NOMO-1 treated with dmso at 0.1 percent for 144 hours (cell line): ENCODE measurements around the gene HAUS8.
"Not testable (repeated sequence)": the region's sequence is repeated elsewhere in the genome, so short reads cannot be mapped to it uniquely, and the experiment has no call there.

Experiments
- DNase-seq: peaks from one replicate; lab custom pipeline; 2025; ENCODE audit not compliant: unreplicated experiment; lab: John Stamatoyannopoulos, UW

HAUS8 gene

DNA sequence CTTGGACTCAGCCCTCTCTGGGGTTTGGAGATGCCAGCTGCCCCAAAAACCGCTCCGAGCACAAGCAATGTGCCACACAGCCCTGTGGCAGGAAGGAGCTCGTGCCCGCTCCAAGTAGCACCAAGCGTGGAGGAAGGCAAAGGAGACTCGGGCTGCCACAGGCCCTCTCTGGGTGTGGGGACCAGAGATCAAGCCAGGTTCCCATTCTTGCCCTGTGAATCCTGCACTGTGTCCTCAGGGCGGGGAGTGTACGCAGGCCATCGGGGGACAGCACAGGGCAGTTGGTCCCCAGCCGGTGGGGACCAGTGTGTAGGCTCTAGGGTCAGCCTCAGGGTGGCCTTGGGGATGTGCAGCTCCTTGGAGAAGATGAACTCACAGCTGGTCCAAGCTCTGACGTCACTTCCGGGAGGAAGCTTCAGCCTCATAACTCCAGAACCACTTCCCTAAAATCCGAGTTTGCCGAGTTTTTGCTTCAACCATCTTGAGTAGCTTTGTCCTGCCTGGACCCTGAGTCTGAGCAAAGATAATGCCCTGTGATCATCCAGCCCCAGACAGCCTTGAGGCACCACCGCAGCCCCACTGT lies 39.3 kb downstream of the HAUS8 start:
- peak; percentile 56 for DNase-seq

- DNase-seq: no peak
Measured at GRCh38 chr19:17031741-17032140, 43.5 kb downstream of the HAUS8 start.

- no peak for DNase-seq
Measured at GRCh38 chr19:17027535-17027975, 47.7 kb downstream of the HAUS8 start.

- DNase-seq: no peak
Measured at GRCh38 chr19:17026706-17027534, 48.3 kb downstream of the HAUS8 start, which contains the start of gene CPAMD8. CPAMD8 (minus strand) TSS chr19:17026810; CDS start chr19:17026642, 168 bp downstream.

- DNase-seq: peak; percentile 53
Measured at GRCh38 chr19:17025991-17026658, 49.1 kb downstream of the HAUS8 start.

DNA sequence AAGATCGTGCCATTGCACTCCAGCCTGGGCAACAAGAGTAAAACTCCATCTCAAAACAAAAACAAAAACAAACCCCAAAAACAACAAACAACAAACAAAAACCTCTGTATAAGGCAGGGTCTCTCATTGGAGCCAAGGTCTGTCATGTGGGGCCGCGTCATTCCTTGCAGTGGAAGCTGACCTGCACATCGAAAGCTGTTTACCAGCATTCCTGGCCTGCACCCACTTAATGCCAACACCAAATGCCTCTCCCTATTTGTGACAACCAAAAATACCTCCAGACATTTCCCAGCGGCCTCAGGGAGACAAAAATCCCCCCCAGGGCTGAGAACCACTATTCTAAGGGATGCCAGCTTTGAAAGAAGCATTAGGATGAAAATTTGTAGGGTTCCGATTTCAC lies 49.9 kb downstream of the HAUS8 start:
- DNase-seq: no peak

GRCh38 chr19:17024941-17025340 lies 50.3 kb downstream of the HAUS8 start:
- DNase-seq: not testable (repeated sequence)

DNA sequence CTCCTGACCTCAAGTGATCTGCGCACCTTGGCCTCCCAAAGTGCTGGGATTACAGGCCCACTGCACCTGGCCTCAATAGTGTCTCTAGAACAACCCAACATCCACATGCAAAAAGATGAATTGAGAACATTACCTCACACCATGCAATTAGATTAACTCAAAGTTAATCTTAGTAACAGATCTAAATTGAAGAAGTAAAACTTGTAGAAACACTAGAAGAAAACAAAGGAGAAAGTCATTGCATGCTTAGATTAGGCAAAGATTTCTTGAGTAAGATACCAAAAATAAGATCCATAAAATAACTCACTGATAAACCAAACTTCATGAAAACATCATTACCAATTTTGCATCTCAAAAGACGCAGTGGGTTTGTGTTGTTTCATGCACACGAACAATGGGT lies 51.4 kb downstream of the HAUS8 start:
- DNase-seq: no peak

GRCh38 chr19:17022738-17023137 lies 52.5 kb downstream of the HAUS8 start:
- no peak for DNase-seq

GRCh38 chr19:17021793-17022590 lies 53.3 kb downstream of the HAUS8 start:
- peak; percentile 69 for DNase-seq

GRCh38 chr19:17021328-17021727 lies 53.9 kb downstream of the HAUS8 start:
- no peak for DNase-seq

DNA sequence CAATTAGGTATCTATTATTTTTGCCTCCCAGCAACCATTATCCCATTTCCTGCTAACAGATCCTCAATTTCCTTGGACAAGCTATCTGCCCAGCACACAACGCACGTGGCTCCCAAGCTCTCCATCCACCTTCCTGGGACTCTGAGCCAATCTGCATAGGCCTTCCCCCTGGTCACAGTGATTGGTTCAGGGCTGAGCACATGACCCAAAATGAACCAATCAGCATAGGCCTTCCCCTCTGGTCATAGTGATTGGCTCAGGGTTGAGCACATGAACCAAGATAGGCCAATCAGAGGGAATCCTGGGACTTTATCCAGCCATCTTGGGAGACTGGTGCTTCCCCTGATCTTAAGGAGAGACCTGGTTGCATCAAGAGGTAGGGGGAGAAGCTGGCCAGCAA lies 54.4 kb downstream of the HAUS8 start:
- DNase-seq: no peak

GRCh38 chr19:17020385-17020784 lies 54.9 kb downstream of the HAUS8 start:
- no peak for DNase-seq

DNA sequence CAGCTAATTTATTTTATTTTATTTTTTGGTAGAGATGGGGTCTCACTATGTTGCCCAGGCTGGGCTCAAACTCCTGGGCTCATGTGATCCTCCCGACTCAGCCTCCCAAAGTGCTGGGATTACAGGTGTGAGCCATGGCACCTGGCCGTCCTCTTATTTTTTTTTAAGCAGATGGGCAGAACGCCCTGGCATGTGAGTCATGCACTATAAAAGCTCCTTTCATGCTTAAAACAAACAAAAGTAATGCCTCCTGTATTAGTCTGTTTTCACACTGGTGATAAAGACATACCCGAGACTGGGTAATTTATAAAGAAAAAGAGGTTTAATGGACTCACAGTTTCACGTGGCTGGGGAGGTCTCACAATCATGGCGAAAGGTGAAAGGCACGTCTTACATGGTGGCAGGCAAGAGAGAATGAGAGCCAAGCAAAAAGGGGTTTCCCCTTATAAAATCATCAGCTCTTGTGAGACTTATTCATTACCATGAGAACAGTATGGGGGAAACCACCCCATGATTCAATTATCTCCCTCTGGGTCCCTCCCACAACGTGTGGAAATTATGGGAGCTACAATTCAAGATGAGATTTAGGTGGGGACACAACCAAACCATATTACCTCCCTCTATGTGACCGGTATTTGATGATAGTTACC lies 60.9 kb downstream of the HAUS8 start:
- DNase-seq: not testable (repeated sequence)

GRCh38 chr19:17011485-17011884 lies 63.8 kb downstream of the HAUS8 start:
- no peak for DNase-seq

DNA sequence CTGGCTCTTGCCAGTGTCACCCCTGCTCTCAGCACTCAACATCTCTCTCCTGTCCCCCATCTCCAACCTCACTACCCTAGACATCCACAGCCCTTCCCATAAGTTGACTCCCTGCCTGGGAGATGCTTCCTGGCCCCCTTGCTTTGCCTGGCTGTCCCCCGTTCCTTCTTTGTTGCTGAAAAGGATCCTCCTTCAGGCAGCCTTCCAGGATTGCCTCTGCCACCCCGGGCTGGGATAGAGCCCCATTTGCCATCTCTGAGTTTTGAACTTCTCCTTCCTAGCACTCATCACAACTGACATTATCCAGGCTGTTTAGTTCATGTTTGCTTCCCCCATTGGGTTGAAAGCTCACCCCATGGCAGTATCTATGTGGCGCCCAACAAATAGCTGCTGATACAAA lies 68.7 kb downstream of the HAUS8 start:
- no peak for DNase-seq

- no peak for DNase-seq
Measured at GRCh38 chr19:17005000-17005399, 70.3 kb downstream of the HAUS8 start.

DNA sequence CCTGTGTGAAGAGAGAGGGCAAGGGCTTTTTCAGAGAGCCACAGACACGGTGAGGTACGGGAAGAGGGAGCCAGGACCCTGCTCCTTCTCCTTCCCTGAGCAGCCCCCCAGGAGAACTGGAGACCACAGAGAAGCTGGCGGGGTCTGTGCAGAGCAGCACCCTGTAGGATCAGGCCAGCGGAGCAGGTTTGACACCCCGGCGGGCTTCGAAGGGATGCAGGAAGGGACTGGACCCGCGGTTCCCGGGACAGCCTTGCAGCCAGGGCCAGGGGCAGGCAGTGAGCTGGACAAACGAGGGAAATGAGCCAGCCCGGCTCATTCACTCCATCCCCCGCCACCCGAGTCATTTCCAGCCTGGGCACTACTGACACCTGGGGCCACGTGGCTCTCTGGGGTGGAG lies 70.9 kb downstream of the HAUS8 start:
- DNase-seq: no peak

GRCh38 chr19:17002455-17002854 lies 72.8 kb downstream of the HAUS8 start:
- DNase-seq: no peak

DNA sequence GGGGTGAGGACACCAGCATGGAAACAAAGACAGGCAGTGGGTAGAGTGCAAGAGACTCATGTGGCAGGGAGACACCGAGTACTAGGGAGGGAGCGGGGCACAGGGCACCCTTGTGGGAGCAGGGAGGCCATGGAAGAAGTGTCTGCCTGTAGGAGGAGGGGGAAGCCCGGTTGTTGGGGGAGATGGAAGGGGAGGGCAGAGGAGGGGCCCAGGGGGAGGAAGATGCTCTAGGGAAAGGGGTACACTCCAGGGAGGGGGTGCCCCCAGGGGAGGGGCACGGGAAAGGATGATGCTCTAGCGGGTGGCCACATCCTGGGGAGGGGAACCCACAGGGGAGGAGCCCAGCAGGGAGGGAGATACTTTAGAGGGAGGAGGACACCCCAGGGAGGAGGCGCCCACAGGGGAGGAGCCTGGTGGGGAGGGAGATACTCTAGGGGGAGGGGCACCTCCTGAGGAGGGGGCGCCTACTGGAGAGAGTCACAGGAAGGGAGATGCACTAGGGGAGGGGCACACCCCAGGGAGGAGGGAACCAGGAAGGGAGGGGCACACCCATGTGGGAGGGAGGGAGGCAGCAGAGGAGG lies 73.6 kb downstream of the HAUS8 start:
- no peak for DNase-seq
